ENCODE data around the gene EEF1G.
A peak's percentile ranks its signal among the peaks of the same experiment; 100 is the strongest.
"Not testable (repeated sequence)": the region's sequence is repeated elsewhere in the genome, so short reads cannot be mapped to it uniquely, and the experiment has no call there.

EEF1G gene

GRCh38 chr11:62573592-62574362, at the start of gene EEF1G:
EEF1G (minus strand) TSS chr11:62573891; CDS start chr11:62573842, 49 bp downstream.
- H3K4me3 ChIP-seq (ENCODE audit: low read depth, low read length), result peak within 1 kb of the TSS; percentile 82
- peak; percentile 99 for DNase-seq (ENCODE audit: low read depth)
- no peak for TF ChIP-seq CTCF (IDR thresholded peaks at IDR 0.05; ENCODE audit: control insufficient read depth, extremely low read depth, insufficient read depth)

GRCh38 chr11:62622476-62623089, 48.9 kb upstream of the EEF1G start:
- no peak for TF ChIP-seq CTCF (IDR thresholded peaks at IDR 0.05; ENCODE audit: control insufficient read depth, extremely low read depth, insufficient read depth)
- H3K4me3 ChIP-seq (ENCODE audit: low read depth, low read length), result peak overlapping the region; percentile 74
- no peak for DNase-seq (ENCODE audit: low read depth)

- peak within 1 kb of the TSS; percentile 74 for H3K4me3 ChIP-seq (ENCODE audit: low read depth, low read length)
- peak; percentile 99 for DNase-seq (ENCODE audit: low read depth)
- TF ChIP-seq CTCF (IDR thresholded peaks at IDR 0.05; ENCODE audit: control insufficient read depth, extremely low read depth, insufficient read depth), result no peak
Observed at GRCh38 chr11:62621567-62622470, 48.1 kb upstream of the EEF1G start, which contains the start of gene B3GAT3. B3GAT3 (minus strand) TSS chr11:62621986; CDS start chr11:62621947, 39 bp downstream.

GRCh38 chr11:62621027-62621566, 47.4 kb upstream of the EEF1G start:
- no peak for TF ChIP-seq CTCF (IDR thresholded peaks at IDR 0.05; ENCODE audit: control insufficient read depth, extremely low read depth, insufficient read depth)
- H3K4me3 ChIP-seq (ENCODE audit: low read depth, low read length), result peak overlapping the region; percentile 74
- DNase-seq (ENCODE audit: low read depth), result no peak

GRCh38 chr11:62616957-62617356, 43.3 kb upstream of the EEF1G start:
- not testable (repeated sequence) for DNase-seq (ENCODE audit: low read depth); H3K4me3 ChIP-seq (ENCODE audit: low read depth, low read length)

- no peak for DNase-seq (ENCODE audit: low read depth)
- TF ChIP-seq CTCF (IDR thresholded peaks at IDR 0.05; ENCODE audit: control insufficient read depth, extremely low read depth, insufficient read depth), result no peak
- no peak overlapping the region for H3K4me3 ChIP-seq (ENCODE audit: low read depth, low read length)
Observed at GRCh38 chr11:62615521-62615920, 41.8 kb upstream of the EEF1G start.

Data from LNCaP clone FGC (cell line).